IPS DF 4.7 (cell line): ENCODE results near the gene UNC119B.
"Not testable (repeated sequence)": the region's sequence is repeated elsewhere in the genome, so short reads cannot be mapped to it uniquely, and the experiment has no call there.

Experiments used
- DNase-seq: peaks from one replicate; pipeline ENCODE4 v3.0.0-alpha.2; 2013; ENCODE audit warnings: low spot score; ENCODE audit errors: extremely low read depth

Gene UNC119B

GRCh38 chr12:120710031-120710804 is at the start of gene UNC119B:
TSS of gene UNC119B (plus strand) at chr12:120710458. CDS start at chr12:120710475, 17 bp downstream.
- DNase-seq: no peak

GRCh38 chr12:120661432-120661831 is 48.8 kb upstream of the UNC119B start:
- DNase-seq: no peak

GRCh38 chr12:120662879-120663278 is 47.4 kb upstream of the UNC119B start:
- no peak for DNase-seq

- no peak for DNase-seq
Measured at GRCh38 chr12:120663741-120664140, 46.5 kb upstream of the UNC119B start.

DNA sequence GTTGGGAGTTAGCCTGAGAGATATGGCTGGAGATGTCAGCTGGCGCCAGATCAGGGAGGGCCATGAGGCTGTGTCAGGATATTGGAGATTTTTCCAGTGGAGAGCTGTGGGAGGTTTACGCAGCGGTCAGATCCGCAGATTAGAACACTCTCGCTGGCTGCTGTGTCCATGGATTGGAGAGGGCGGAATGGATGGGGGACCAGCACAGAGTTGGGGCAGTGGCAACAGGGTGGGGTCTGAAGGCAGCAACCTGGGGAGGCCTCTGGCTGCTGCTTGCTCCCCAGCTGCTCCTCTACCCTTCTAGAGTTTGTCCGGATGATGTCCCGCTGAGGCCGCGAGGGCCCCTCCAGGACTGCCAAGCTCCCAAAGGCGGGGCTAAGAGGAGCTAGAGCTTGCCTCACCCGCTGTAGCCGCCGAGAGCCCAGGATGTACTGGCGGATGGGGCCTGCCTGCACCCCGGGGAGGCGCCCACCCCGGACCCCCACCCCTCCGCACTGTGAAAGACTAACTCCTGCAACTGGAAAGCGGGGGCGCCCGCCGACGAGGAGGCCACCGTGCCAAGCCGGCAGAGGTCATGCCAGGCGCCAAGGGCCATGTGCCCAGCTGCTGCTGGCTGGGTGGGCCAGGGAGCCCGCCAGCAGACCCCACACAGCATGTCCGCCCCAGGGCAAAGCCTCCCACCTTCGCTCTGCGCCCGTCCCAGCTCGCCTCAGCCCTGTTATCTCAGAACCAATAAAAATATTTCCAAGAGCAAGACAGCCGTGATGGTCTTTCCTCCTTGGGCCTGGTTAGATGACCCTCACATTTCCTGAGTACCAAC is 43.5 kb upstream of the UNC119B start:
- no peak for DNase-seq

DNA sequence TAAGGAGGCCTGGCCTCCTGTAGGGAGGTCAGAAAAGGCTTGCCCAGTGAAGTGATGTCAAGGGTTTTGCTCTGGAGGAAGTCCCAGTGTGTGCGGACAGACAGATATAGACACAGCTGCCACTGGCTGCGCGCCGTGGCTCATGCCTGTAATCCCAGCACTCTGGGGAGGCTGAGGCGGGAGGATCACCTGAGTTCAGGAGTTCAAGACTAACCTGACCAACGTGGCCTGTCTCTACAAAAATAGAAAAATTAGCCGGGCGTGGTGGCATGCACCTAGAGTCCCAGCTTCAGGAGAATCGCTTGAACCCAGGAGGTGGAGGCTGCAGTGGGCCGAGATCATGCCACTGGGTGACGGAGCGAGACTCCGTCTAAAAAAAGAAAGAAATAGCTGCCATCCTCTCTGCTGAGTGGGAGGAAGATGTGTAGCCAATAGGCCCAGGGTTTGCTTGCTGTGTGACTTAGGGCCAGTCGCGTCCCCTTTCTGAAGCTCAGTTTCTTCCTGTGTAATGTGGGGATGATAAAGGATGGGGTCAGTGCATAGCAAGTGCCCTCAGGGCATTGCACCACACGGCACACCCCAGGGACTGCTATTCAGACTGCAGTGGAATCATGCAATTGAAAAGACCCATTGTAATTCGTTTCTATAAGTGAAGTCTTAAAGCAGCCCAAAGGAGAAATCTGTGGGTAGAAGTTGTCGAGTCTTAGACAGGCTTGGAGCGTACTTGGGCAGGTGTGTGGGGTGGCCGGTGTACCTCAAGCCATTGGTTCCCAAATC is 42.0 kb upstream of the UNC119B start:
- no peak for DNase-seq

DNA sequence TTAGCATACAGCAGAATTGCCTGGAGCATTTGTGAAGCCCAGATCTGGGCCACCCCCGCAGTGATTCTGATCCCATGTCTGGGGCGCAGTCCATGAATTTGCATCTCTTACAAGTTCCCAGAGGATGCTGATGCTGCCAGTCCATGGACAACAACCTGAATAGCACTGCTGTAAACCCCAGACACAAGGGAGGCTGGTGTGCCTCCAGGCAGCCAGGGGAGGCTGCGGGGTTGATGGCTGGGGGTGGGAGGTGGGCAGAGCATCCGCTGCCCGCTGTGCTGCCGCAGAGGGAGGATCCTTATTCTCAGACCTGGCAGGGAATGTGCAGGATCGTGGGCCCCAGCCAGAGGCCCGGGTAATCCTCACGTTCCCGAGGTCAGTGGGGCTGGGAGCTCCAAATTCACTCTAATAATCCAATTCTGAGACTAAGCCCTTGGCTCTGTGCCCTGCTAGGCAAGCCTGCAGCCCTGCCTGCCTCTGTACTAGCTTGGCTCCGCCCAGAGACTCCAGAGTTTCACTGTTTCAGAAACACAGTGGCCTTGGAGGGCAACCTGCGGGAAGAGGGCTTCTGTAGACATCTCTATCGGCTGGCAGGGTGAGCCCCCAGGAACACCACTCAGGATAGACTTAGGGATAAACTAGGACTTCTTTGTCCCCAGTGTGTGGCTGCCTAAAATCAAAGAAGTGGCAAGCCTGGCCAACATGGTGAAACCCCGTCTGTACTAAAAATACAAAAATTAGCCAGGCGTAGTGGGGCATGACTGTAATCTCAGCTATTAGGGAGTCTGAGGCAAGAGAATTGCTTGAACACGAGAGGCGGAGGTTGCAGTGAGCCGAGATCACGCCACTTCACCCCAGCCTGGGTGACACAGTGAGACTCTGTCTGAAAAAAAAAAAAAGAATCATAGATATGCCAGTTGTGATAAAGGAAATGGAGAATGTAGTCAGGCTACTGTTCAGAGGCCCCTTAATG is 41.1 kb upstream of the UNC119B start:
- no peak for DNase-seq

DNA sequence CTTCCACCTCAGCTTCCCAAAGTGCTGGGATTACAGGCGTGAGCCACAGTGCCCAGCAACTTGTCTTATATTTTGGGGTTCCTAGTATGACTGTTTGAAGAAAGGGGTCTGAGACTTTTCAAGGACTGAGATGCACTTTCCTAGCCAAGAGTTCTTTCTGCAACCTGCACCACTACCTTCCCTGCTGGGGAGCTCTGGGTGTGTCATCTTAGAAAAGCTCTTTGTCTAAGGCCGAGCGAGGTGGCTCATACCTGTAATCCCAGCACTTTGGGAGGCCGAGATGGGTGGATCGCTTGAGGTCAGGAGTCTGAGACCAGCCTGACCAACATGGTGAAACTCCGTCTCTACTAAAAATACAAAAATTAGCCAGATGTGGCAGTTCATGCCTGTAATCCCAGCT is 40.0 kb upstream of the UNC119B start:
- DNase-seq: not testable (repeated sequence)

DNA sequence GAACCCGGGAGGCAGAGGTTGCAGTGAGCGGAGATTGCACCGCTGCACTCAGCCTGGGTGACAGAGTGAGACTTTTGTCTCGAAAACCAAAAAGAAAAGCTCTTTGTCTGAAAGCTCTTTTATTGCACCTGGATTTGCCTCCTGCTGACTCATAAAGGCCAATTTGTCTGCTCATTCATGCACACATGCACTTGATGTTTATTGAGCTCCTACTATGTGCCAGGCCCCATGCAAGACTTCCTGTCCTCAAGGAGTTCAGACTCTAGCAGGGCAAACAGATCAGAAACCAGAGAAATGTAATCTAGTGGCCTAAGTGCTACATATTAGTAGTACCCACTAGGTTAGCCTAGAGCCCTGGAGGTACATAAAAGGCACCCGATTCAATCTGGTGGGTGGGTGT is 39.6 kb upstream of the UNC119B start:
- no peak for DNase-seq

GRCh38 chr12:120674097-120674636 is 36.1 kb upstream of the UNC119B start:
- DNase-seq: no peak

- DNase-seq: no peak
Measured at GRCh38 chr12:120677765-120678473, 32.3 kb upstream of the UNC119B start.

DNA sequence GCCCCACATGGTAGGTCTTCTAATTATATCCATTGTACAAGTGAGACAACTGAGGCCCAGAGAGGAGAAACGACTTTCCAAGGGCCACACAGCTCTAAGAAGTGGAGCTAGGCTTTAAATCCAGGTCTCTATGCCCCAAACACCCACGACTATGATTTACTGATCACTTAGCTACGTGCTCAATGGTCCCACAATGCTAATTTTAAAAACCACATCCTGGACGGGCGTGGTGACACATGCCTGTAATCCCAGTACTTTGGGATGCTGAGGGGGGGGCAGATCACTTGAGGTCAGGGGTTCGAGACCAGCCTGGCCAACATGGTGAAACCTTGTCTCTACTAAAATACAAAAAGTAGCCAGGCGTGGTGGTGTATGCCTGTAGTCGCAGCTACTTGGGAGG is 31.7 kb upstream of the UNC119B start:
- DNase-seq: no peak

DNA sequence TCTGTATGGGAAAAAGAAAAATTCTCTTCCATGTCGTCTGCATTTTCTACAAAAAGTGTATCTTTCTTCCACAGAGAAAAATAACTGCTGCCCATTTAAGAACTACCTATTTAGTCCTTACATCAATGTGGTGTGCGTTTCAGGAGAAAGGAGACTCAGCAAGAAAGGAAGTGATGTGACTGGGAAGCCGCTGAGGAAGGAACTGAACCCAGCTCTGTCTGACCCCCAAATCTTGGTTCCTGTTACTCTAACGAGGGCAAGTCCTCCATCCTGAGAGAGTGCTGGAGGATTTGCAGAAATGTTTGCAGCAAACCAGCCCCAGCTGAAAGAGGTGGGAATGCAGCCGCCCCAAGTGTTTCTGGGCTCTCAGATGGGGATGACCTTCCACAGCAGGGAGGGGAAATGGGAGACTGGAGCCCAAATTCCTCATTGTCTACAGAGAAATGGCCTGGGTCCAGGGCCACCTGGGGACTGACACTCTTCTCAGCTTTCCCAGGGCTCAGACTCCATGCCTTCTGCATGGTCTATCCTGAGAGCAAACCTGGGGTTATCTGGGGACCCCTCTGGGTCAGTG is 30.0 kb upstream of the UNC119B start:
- no peak for DNase-seq

- no peak for DNase-seq
Measured at GRCh38 chr12:120684523-120684932, 25.7 kb upstream of the UNC119B start.

DNA sequence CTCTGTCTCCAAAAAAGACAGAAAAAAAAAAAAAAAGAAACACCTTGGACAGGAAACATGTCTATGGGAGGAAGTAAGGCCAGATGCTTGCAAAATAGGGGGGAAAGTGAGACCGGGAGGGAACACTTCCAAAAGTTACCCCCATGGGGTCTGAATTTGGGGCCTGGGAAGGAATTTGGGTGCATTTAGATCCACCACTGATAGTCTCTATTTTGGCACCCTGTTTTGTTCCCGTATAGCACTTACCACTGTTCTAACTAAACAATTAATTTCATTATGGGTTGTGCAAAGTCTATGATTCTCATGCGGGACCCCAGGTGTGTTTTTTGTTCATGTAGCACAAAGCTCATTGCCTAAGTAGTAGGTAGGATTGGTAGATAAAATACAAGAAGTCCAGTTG is 24.7 kb upstream of the UNC119B start:
- DNase-seq: no peak

DNA sequence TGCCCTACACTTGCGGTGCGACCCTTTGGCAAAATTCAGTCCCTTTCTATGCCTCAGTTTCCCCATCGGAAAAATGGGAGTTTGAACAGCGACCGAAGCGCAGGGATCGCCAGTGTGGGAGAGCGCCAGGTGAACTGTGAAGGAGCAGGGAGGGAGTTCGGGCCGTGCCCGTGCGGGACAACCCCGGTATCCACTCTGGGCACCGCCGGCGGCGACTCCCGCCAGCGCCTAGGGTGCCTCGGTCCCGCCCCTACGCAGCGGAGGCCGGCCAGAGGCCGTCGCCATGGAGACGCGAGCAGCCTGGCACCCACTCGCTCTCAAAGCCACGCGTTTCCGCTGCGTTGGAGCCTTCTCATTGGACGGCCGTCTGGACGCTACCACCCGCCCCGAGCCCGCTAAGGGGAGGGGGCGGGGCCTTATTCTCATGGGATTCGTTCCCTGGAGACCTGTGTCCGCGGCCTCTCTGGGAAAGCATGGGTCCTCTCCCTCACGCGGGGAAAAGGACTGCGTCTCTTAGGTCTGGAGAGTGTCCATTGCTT is 24.0 kb upstream of the UNC119B start:
- peak; percentile 92 for DNase-seq

- peak; percentile 78 for DNase-seq
Measured at GRCh38 chr12:120686690-120687577, 23.3 kb upstream of the UNC119B start, which contains the start of gene MLEC. TSS of gene MLEC (plus strand) at chr12:120687149. CDS start at chr12:120687297, 148 bp downstream.
